ENCODE results near the gene TRIM32.

TRIM32 gene

GRCh38 chr9:116692616-116693015 lies 5.5 kb downstream of the TRIM32 start:
- H3K9ac ChIP-seq (ENCODE audit: low read depth, low read length, poor library complexity, severe bottlenecking), result no peak overlapping the region
- no peaks in the 10 kb centered on the region for H3K9me3 ChIP-seq (ENCODE audit: insufficient read depth, low read depth, low read length)
- H3K4me3 ChIP-seq (ENCODE audit: low read length, poor library complexity, severe bottlenecking), result no peak overlapping the region
- peak overlapping the region; percentile 49 for H3K4me2 ChIP-seq (ENCODE audit: low read depth, low read length, poor library complexity, severe bottlenecking)
- peaks cover 22% of the 10 kb centered on the region for H3K79me2 ChIP-seq (ENCODE audit: insufficient read depth, low read length)
- H3K27me3 ChIP-seq (ENCODE audit: insufficient read depth, low read length, poor library complexity, severe bottlenecking), result no peaks in the 10 kb centered on the region
- H4K20me1 ChIP-seq (ENCODE audit: insufficient read depth, low read length, poor library complexity, severe bottlenecking), result peaks cover 7% of the 10 kb centered on the region
- no peaks in the 10 kb centered on the region for H3F3A ChIP-seq (ENCODE audit: low read depth)
- peaks cover 52% of the 10 kb centered on the region for H3K4me1 ChIP-seq (ENCODE audit: insufficient read depth, low read length, poor library complexity, severe bottlenecking)
- H2AFZ ChIP-seq (ENCODE audit: low read length), result no peak overlapping the region
- TF ChIP-seq CTCF (conservative IDR thresholded peaks at IDR 0.05; ENCODE audit: low read length) (no peak), EZH2phosphoT487 (IDR thresholded peaks at IDR 0.05; ENCODE audit: borderline replicate concordance) (no peak)
- H3K36me3 ChIP-seq (ENCODE audit: insufficient read depth, low read length), result peaks cover under 1% of the 10 kb centered on the region; the same call in 1 of the 2 replicates
- no peaks in the 10 kb centered on the region for H3K9me2 ChIP-seq (replicated peaks; ENCODE audit: low read depth, low read length)

- Histone ChIP-seq H4K20me1 (ENCODE audit: insufficient read depth, low read length, poor library complexity, severe bottlenecking) (peaks cover 7% of the 10 kb centered on the region), H3K36me3 (ENCODE audit: insufficient read depth, low read length) (peaks cover 7% of the 10 kb centered on the region; the same call in 1 of the 2 replicates), H3K9me3 (ENCODE audit: insufficient read depth, low read depth, low read length) (no peaks in the 10 kb centered on the region), H3K4me1 (ENCODE audit: insufficient read depth, low read length, poor library complexity, severe bottlenecking) (peaks cover 46% of the 10 kb centered on the region), H3K4me3 (ENCODE audit: low read length, poor library complexity, severe bottlenecking) (no peak overlapping the region), H3K79me2 (ENCODE audit: insufficient read depth, low read length) (peaks cover 15% of the 10 kb centered on the region; the same call in 1 of the 2 replicates), H2AFZ (ENCODE audit: low read length) (no peak overlapping the region), H3K9ac (ENCODE audit: low read depth, low read length, poor library complexity, severe bottlenecking) (no peak overlapping the region), H3K27me3 (ENCODE audit: insufficient read depth, low read length, poor library complexity, severe bottlenecking) (no peaks in the 10 kb centered on the region), H3F3A (ENCODE audit: low read depth) (no peaks in the 10 kb centered on the region), H3K9me2 (replicated peaks; ENCODE audit: low read depth, low read length) (no peaks in the 10 kb centered on the region), H3K4me2 (ENCODE audit: low read depth, low read length, poor library complexity, severe bottlenecking) (peak overlapping the region; percentile 49)
- TF ChIP-seq EZH2phosphoT487 (IDR thresholded peaks at IDR 0.05; ENCODE audit: borderline replicate concordance) (no peak), CTCF (conservative IDR thresholded peaks at IDR 0.05; ENCODE audit: low read length) (no peak)
These were observed 6.2 kb downstream of the TRIM32 start for GRCh38 chr9:116693233-116693731.

DNA sequence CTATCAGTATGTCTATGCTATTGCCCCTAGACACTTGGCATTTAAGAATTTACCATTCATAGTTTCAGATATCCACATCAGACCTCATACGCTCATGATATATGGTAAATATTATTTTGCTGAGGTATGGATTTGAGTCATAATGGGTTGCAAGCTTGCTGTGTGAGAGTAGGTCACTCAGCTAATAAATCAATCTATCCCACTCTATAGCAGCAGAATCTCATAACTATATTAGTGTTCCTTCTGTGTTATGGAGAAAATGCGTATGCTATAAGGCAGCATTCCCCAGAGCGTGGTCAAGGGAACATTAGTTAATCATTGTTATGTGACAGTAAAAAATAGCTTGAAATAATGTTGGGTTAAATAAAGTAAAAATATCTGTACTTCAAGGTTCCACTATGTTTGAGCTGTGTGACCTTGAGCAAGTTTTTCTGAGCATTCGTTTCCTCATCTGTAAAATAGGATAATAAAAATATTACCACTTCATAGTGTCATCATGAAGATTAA lies 7.7 kb downstream of the TRIM32 start:
- Histone ChIP-seq H3K9ac (ENCODE audit: low read depth, low read length, poor library complexity, severe bottlenecking) (no peak overlapping the region), H2AFZ (ENCODE audit: low read length) (no peak overlapping the region), H3K27me3 (ENCODE audit: insufficient read depth, low read length, poor library complexity, severe bottlenecking) (no peaks in the 10 kb centered on the region), H3K36me3 (ENCODE audit: insufficient read depth, low read length) (peaks cover 23% of the 10 kb centered on the region; the same call in 1 of the 2 replicates), H3K9me2 (replicated peaks; ENCODE audit: low read depth, low read length) (no peaks in the 10 kb centered on the region), H3K9me3 (ENCODE audit: insufficient read depth, low read depth, low read length) (no peaks in the 10 kb centered on the region), H4K20me1 (ENCODE audit: insufficient read depth, low read length, poor library complexity, severe bottlenecking) (peaks cover 7% of the 10 kb centered on the region), H3F3A (ENCODE audit: low read depth) (no peaks in the 10 kb centered on the region), H3K4me1 (ENCODE audit: insufficient read depth, low read length, poor library complexity, severe bottlenecking) (peaks cover 31% of the 10 kb centered on the region), H3K4me2 (ENCODE audit: low read depth, low read length, poor library complexity, severe bottlenecking) (no peak overlapping the region), H3K4me3 (ENCODE audit: low read length, poor library complexity, severe bottlenecking) (no peak overlapping the region), H3K79me2 (ENCODE audit: insufficient read depth, low read length) (peaks cover 5% of the 10 kb centered on the region; the same call in 1 of the 2 replicates)
- TF ChIP-seq CTCF (conservative IDR thresholded peaks at IDR 0.05; ENCODE audit: low read length) (no peak), EZH2phosphoT487 (IDR thresholded peaks at IDR 0.05; ENCODE audit: borderline replicate concordance) (no peak)

All from Loucy (cell line).